ENCODE measurements around the gene ANKRD30B.
"Not testable (repeated sequence)": the region's sequence is repeated elsewhere in the genome, so short reads cannot be mapped to it uniquely, and the experiment has no call there.

- not testable (repeated sequence) for TF ChIP-seq POLR2AphosphoS5 (IDR thresholded peaks at IDR 0.05; ENCODE audit: insufficient read depth, low read depth, low read length); CTCF (IDR thresholded peaks at IDR 0.05; ENCODE audit: extremely low read depth in 1 of 2, insufficient read depth in 1 of 2, low read depth in 1 of 2, low read length in 2 of 2); EZH2 (IDR thresholded peaks at IDR 0.05; ENCODE audit: borderline replicate concordance, low read depth, low read length, severe bottlenecking); POLR2A (IDR thresholded peaks at IDR 0.05; ENCODE audit: low read depth, low read length)
These were observed 48.9 kb downstream of the ANKRD30B start for GRCh38 chr18:14796876-14797275.

Data from endothelial cell of umbilical vein (primary cell).